K562 (cell line): ENCODE results near the gene NSDHL. TPM values are rescaled to one million over a fixed set of nuclear protein-coding genes. Genes with fewer than 3 reads are reported as not detected.

ENCODE experiments used
- ATAC-seq: fragments of 200-7000 bp; cut with Tn5 transposase; 3 replicates; pipeline ENCODE4 v1.9.1; 2020; ENCODE audit warnings: moderate library complexity
- BruUV-seq: library from RNA; stranded (reverse); fragments of 400-500 nt; replicated peaks from 2 replicates; lab custom pipeline; 2021; lab: Mats Ljungman, UMichigan
- CTCF ChIA-PET: fragments of 300-600 bp; formaldehyde crosslinking; extraction: SDS; loops from one replicate; lab custom pipeline; 2021; ENCODE audit warnings: low intra/inter-chr PET ratio; lab: Yijun Ruan, JAX
- POLR2A ChIA-PET: fragments of 300-600, 350-650 bp; sonication (Branson Sonifier 250); formaldehyde crosslinking; extraction: SDS; loops from one replicate; lab custom pipeline; 2021; ENCODE audit warnings: antibody characterized with exemption, inconsistent platforms; lab: Yijun Ruan, JAX
- DNase-seq, 4 experiments: peaks; one replicate each; pipeline versions ENCODE4 v3.0.0 to v3.0.0-alpha.2; 2011 to 2018; ENCODE audit warnings: low spot score in 3 of 4, mixed read lengths in 3 of 4; ENCODE audit errors: extremely low read depth in 1 of 4
- FAIRE-seq: peaks from 2 replicates; lab custom pipeline; 2011; peaks lifted over from hg19 to GRCh38; lab: Jason Lieb, UNC
- H2AFZ ChIP-seq: 2 replicates; pipeline ENCODE4 v1.6.0; 2011; ENCODE audit warnings: low read depth, low read length, control low read depth, inconsistent platforms
- H3K27ac ChIP-seq: fragments of 200-600 bp; 3 replicates; pipeline ENCODE4 v1.8.0; 2011; ENCODE audit warnings: low read depth, mild to moderate bottlenecking, control low read depth, inconsistent platforms, low read length, moderate library complexity, mixed read lengths; ENCODE audit errors: extremely low read depth
- H3K27me3 ChIP-seq, 2 experiments: fragments of 300-600 bp in 1 of 2; 2 replicates in 1 of 2; 3 replicates in 1 of 2; pipeline versions ENCODE4 v1.6.0 to v1.8.0; 2011; ENCODE audit warnings: inconsistent platforms in 2 of 2, low read length in 2 of 2, mild to moderate bottlenecking in 1 of 2, mixed read lengths in 1 of 2, moderate library complexity in 1 of 2; ENCODE audit not compliant: control insufficient read depth in 2 of 2, insufficient read depth in 2 of 2
- H3K36me3 ChIP-seq: fragments of 300-600 bp; 3 replicates; pipeline ENCODE4 v1.8.0; 2011; ENCODE audit warnings: mild to moderate bottlenecking, low read length, inconsistent platforms; ENCODE audit not compliant: control insufficient read depth, insufficient read depth
- H3K4me1 ChIP-seq, 2 experiments: fragments of 200-600 bp in 1 of 2; replicated peaks in 1 of 2; 2 replicates in 1 of 2; 3 replicates in 1 of 2; pipeline versions ENCODE4 v1.5.1 to v1.8.0; 2011; ENCODE audit warnings: inconsistent platforms in 2 of 2, low read length in 2 of 2, mild to moderate bottlenecking in 1 of 2, mixed read lengths in 1 of 2, moderate library complexity in 1 of 2; ENCODE audit not compliant: control insufficient read depth in 2 of 2, insufficient read depth in 2 of 2
- H3K4me2 ChIP-seq: 2 replicates; pipeline ENCODE4 v1.6.1; 2011; ENCODE audit warnings: low read length, control low read depth, inconsistent platforms, mixed read lengths; ENCODE audit not compliant: insufficient read depth
- H3K4me3 ChIP-seq: fragments of 200-600 bp; sonication (generic), shearing (Covaris generic); 2 replicates; pipeline ENCODE4 v1.5.1; 2016; ENCODE audit warnings: control low read depth, inconsistent platforms
- H3K79me2 ChIP-seq: fragments of 200-600 bp; 3 replicates; pipeline ENCODE4 v1.8.0; 2011; ENCODE audit warnings: low read length, inconsistent platforms; ENCODE audit not compliant: control insufficient read depth, insufficient read depth
- H3K9ac ChIP-seq, 2 experiments: 2 replicates each; pipeline versions ENCODE4 v1.6.0 to v1.6.1; 2011; ENCODE audit warnings: low read depth in 2 of 2, low read length in 2 of 2, control low read depth in 1 of 2, inconsistent platforms in 1 of 2, mild to moderate bottlenecking in 1 of 2, mixed read lengths in 1 of 2; ENCODE audit not compliant: insufficient read depth in 1 of 2
- H3K9me1 ChIP-seq: one replicate; pipeline ENCODE4 v1.6.0; 2011; ENCODE audit warnings: inconsistent platforms, mild to moderate bottlenecking, low read length, moderate library complexity; ENCODE audit not compliant: control insufficient read depth, insufficient read depth
- H3K9me3 ChIP-seq: replicated peaks from 2 replicates; pipeline ENCODE4 v1.5.1; 2011; ENCODE audit warnings: low read depth, low read length, inconsistent platforms; ENCODE audit not compliant: control insufficient read depth, insufficient read depth
- H4K20me1 ChIP-seq: replicated peaks from 2 replicates; pipeline ENCODE4 v1.6.1; 2011; ENCODE audit warnings: low read length, inconsistent platforms, mixed read lengths; ENCODE audit not compliant: control insufficient read depth, insufficient read depth
- BRF1 ChIP-seq: IDR thresholded peaks from 3 replicates; pipeline ENCODE4 v1.6.1; 2011; ENCODE audit warnings: borderline replicate concordance, mild to moderate bottlenecking; ENCODE audit not compliant: insufficient read length; ENCODE audit errors: extremely low read depth
- CTCF ChIP-seq, 3 experiments: IDR thresholded peaks in 2 of 3; conservative IDR thresholded peaks in 1 of 3; 2 replicates each; pipeline ENCODE4 v1.5.1; 2011 to 2012; ENCODE audit warnings: low read length in 3 of 3, mild to moderate bottlenecking in 3 of 3, control low read depth in 2 of 3, improper control_type of control experiment in 1 of 3, inconsistent platforms in 1 of 3, low read depth in 1 of 3, mixed read lengths in 1 of 3, moderate library complexity in 1 of 3; ENCODE audit not compliant: insufficient read depth in 2 of 3
- EHMT2 ChIP-seq: fragments of 450-650 bp; IDR thresholded peaks from 2 replicates; pipeline ENCODE4 v1.6.1; 2018; ENCODE audit warnings: antibody characterized with exemption
- GABPA ChIP-seq: fragments of 200-800 bp; sonication (Bioruptor generic); conservative IDR thresholded peaks from 2 replicates; pipeline ENCODE4 v1.6.1; 2016; ENCODE audit warnings: low read depth, missing genetic modification characterization, missing compliant biosample characterization
- GTF2A2 ChIP-seq: IDR thresholded peaks from 2 replicates; pipeline ENCODE4 v1.6.1; 2016; ENCODE audit warnings: mild to moderate bottlenecking, missing genetic modification characterization, missing compliant biosample characterization
- HDAC8 ChIP-seq: fragments of 450-650 bp; IDR thresholded peaks from 2 replicates; pipeline ENCODE4 v1.6.1; 2016; ENCODE audit warnings: mild to moderate bottlenecking, missing genetic modification characterization, moderate library complexity, missing compliant biosample characterization
- IRF2 ChIP-seq: sonication (generic); formaldehyde crosslinking; IDR thresholded peaks from 2 replicates; pipeline ENCODE4 v1.8.1; 2022; ENCODE audit warnings: mild to moderate bottlenecking, missing genetic modification reagents
- KLF16 ChIP-seq: IDR thresholded peaks from 2 replicates; pipeline ENCODE4 v1.6.1; 2016; ENCODE audit warnings: antibody characterized with exemption
- SLC30A9 ChIP-seq: fragments of 250-450 bp; sonication (Bioruptor Pico); IDR thresholded peaks from 2 replicates; pipeline ENCODE4 v1.8.0; 2022; ENCODE audit warnings: mild to moderate bottlenecking, moderate library complexity
- TRIM28 ChIP-seq: fragments of 450-650 bp; IDR thresholded peaks from 2 replicates; pipeline ENCODE4 v1.6.1; 2017
- ZBED1 ChIP-seq: IDR thresholded peaks from 2 replicates; pipeline ENCODE4 v1.6.1; 2014
- ZNF589 ChIP-seq: fragments of 200-800 bp; sonication (Bioruptor generic); IDR thresholded peaks from 2 replicates; pipeline ENCODE4 v1.6.1; 2016; ENCODE audit warnings: low read depth, missing genetic modification characterization, missing compliant biosample characterization
- WGBS: fragments of 100-300 bp; shearing (Covaris generic); methylation state at CpG from one replicate; pipeline ENCODE4 v1.1.6; 2016; ENCODE audit warnings: low coverage, mixed read lengths; ENCODE audit not compliant: insufficient coverage; ENCODE audit errors: missing lambda C conversion rate; 5-methylcytosine and 5-hydroxymethylcytosine counted together
- in situ Hi-C: fragments of 300-500 bp; cut with MboI; formaldehyde crosslinking; loops from 4 replicates; pipeline ENCODE4 v1.15.0; 2018; ENCODE audit warnings: inconsistent platforms, mixed read lengths
- intact Hi-C: fragments of 100-400 bp; cut with micrococcal nuclease; formaldehyde crosslinking; loops from 2 replicates; pipeline ENCODE4 v1.14.2; 2022
- polyA plus RNA-seq, 8 experiments: library from polyadenylated mRNA; depleted of rRNA in 4 of 8; stranded (reverse) in 5 of 8; unstranded in 3 of 8; fragments of >200 nt; fragmentation: Nextera tagmentation in 2 of 8; fragmentation: Illumina TruSeq in 1 of 8; extraction: Ambion mirVana in 2 of 8; extraction: Trizol in 1 of 8; gene quantifications; 2 replicates each; pipeline versions ENCODE4 v1.2.1 to v1.2.3, GENCODE V29; 2011 to 2014; ENCODE audit warnings: inconsistent platforms in 1 of 8, missing spikeins in 1 of 8
- total RNA-seq, 7 experiments: library from RNA; depleted of rRNA in 6 of 7; stranded (reverse); fragments of >200 nt in 6 of 7; fragmentation: Illumina TruSeq in 2 of 7; extraction: Trizol in 2 of 7; gene quantifications; 2 replicates each; pipeline versions ENCODE4 v1.2.1 to v1.2.3, GENCODE V29; 2011 to 2021; ENCODE audit warnings: low replicate concordance in 1 of 7

Gene NSDHL
- total and polyA plus RNA-seq, 9 of the 15 experiments (the other 6 are each of a cell fraction or from before 2014, with no cell fraction given): 22.5 to 63.4 (median 40.8) TPM

GRCh38 chrX:152913910-152914309 is 83.0 kb downstream of the NSDHL start:
- DNase-seq (no peak), ATAC-seq (no peak), FAIRE-seq (no peak)
- H2AFZ ChIP-seq: no peak overlapping the region
- no peak overlapping the region for H3K4me2 ChIP-seq
- 0% methylated on average over 5 of the region's 6 CpGs for WGBS
- POLR2A ChIA-PET: interaction anchor here (0.6 to 1.5 kb wide), 2 partner anchors 21 to 1183 kb away, joined by 3 read pairs; no protein-coding TSS in a partner anchor
- H3K27me3 ChIP-seq: peaks cover 0 to 20% of the 10 kb centered on the region in 2 experiments; a peak in 2 of 5 replicates
- H3K36me3 ChIP-seq: no peaks in the 10 kb centered on the region
- no peak overlapping the region for H3K9ac ChIP-seq
- H3K79me2 ChIP-seq: no peaks in the 10 kb centered on the region
- peaks cover 0 to 14% of the 10 kb centered on the region in 2 experiments; a peak in 2 of 5 replicates for H3K4me1 ChIP-seq
- no peaks in the 10 kb centered on the region for H3K9me3 ChIP-seq
- no peak overlapping the region for H3K4me3 ChIP-seq
- no peaks in the 10 kb centered on the region for H4K20me1 ChIP-seq
- intact Hi-C loops: loop anchor here (10.0 kb wide), 3 partner anchors 79 to 1169 kb away; partner anchors contain the start of genes CETN2 and NSDHL
- TF ChIP-seq ZBED1 (no peak), ZNF589 (CRISPR knock-in tag) (no peak), KLF16 (no peak), SLC30A9 (no peak), GTF2A2 (tag) (no peak), BRF1 (no peak), GABPA (tag) (no peak), HDAC8 (tag) (no peak), TRIM28 (no peak), IRF2 (CRISPR knock-in tag) (no peak), EHMT2 (no peak), CTCF (IDR thresholded peaks at IDR 0.05 in 2 of 3, conservative IDR thresholded peaks at IDR 0.05 in 1 of 3; ENCODE audit: insufficient read depth in 2 of 3, low read depth in 1 of 3, low read length in 3 of 3) (no peak)
- TF ChIP-seq, all 486 proteins: peak for 0
- CTCF ChIA-PET: no interaction called here
- no peaks in the 10 kb centered on the region for H3K9me1 ChIP-seq
- no TSS peak for BruUV-seq
- in situ Hi-C loops: no loop called here
- H3K27ac ChIP-seq: no peak overlapping the region
